ENCODE data around the gene SLC25A21. TPM values are rescaled to one million over a fixed set of nuclear protein-coding genes. Genes with fewer than 3 reads are reported as not detected.

The SLC25A21 gene
- total RNA-seq, 1 donor from 2014 or later: 0.81 TPM

GRCh38 chr14:36672095-36672494, 500.3 kb downstream of the SLC25A21 start:
- no peak overlapping the region for H3K4me3 ChIP-seq (ENCODE audit: low read depth, low read length)
- TF ChIP-seq CTCF (conservative IDR thresholded peaks at IDR 0.05; ENCODE audit: low read depth, low read length): no peak
- DNase-seq (ENCODE audit: low read depth): no peak

GRCh38 chr14:36671149-36671548, 501.3 kb downstream of the SLC25A21 start:
- no peak for DNase-seq (ENCODE audit: low read depth)
- no peak overlapping the region for H3K4me3 ChIP-seq (ENCODE audit: low read depth, low read length)
- TF ChIP-seq CTCF (conservative IDR thresholded peaks at IDR 0.05; ENCODE audit: low read depth, low read length): no peak

- H3K4me3 ChIP-seq (ENCODE audit: low read depth, low read length): no peak overlapping the region
- no peak for TF ChIP-seq CTCF (conservative IDR thresholded peaks at IDR 0.05; ENCODE audit: low read depth, low read length)
- DNase-seq (ENCODE audit: low read depth): no peak
These were observed 504.7 kb downstream of the SLC25A21 start for GRCh38 chr14:36667679-36668078.

GRCh38 chr14:36666416-36667206, 505.8 kb downstream of the SLC25A21 start:
- no peak overlapping the region for H3K4me3 ChIP-seq (ENCODE audit: low read depth, low read length)
- no peak for TF ChIP-seq CTCF (conservative IDR thresholded peaks at IDR 0.05; ENCODE audit: low read depth, low read length)
- no peak for DNase-seq (ENCODE audit: low read depth)

- no peak overlapping the region for H3K4me3 ChIP-seq (ENCODE audit: low read depth, low read length)
- DNase-seq (ENCODE audit: low read depth): no peak
- TF ChIP-seq CTCF (conservative IDR thresholded peaks at IDR 0.05; ENCODE audit: low read depth, low read length): no peak
These were observed 506.5 kb downstream of the SLC25A21 start for GRCh38 chr14:36665887-36666415.

GRCh38 chr14:36664322-36665193, 507.8 kb downstream of the SLC25A21 start:
- DNase-seq (ENCODE audit: low read depth): no peak
- H3K4me3 ChIP-seq (ENCODE audit: low read depth, low read length): no peak overlapping the region
- no peak for TF ChIP-seq CTCF (conservative IDR thresholded peaks at IDR 0.05; ENCODE audit: low read depth, low read length)

All from epithelial cell of proximal tubule (primary cell).